WTC11 (cell line): ENCODE data around the gene TLK1.

Experiments
- CBFB ChIP-seq: sonication (generic); formaldehyde crosslinking; IDR thresholded peaks from 2 replicates; pipeline ENCODE4 v1.8.1; 2022; ENCODE audit warnings: mild to moderate bottlenecking, low read depth, missing genetic modification reagents
- ETV6 ChIP-seq: sonication (generic); formaldehyde crosslinking; IDR thresholded peaks from 2 replicates; pipeline ENCODE4 v1.8.1; 2022; ENCODE audit warnings: mild to moderate bottlenecking, missing genetic modification reagents
- KAT7 ChIP-seq: sonication (generic); formaldehyde crosslinking; IDR thresholded peaks from 2 replicates; pipeline ENCODE4 v1.8.1; 2023; ENCODE audit warnings: missing genetic modification reagents, mild to moderate bottlenecking, borderline replicate concordance
- NFATC4 ChIP-seq: fragments of 250-450 bp; sonication (Bioruptor Pico); IDR thresholded peaks from 2 replicates; pipeline ENCODE4 v1.9.0; 2021; ENCODE audit warnings: mild to moderate bottlenecking
- RELA ChIP-seq: sonication (generic); formaldehyde crosslinking; IDR thresholded peaks from 2 replicates; pipeline ENCODE4 v1.8.1; 2022; ENCODE audit warnings: missing genetic modification reagents, mild to moderate bottlenecking, borderline replicate concordance
- TP53 ChIP-seq: sonication (generic); formaldehyde crosslinking; IDR thresholded peaks from 2 replicates; pipeline ENCODE4 v1.8.1; 2023; ENCODE audit warnings: mild to moderate bottlenecking, missing genetic modification reagents
- TF ChIP-seq, protein P1 (sequence below): fragments of 200-600 bp; IDR thresholded peaks from 2 replicates; pipeline ENCODE4 v1.8.0; 2022; ENCODE audit warnings: antibody characterized with exemption
- TF ChIP-seq, protein P2 (sequence below): sonication (generic); formaldehyde crosslinking; conservative IDR thresholded peaks from 2 replicates; pipeline ENCODE4 v1.8.1; 2023; ENCODE audit warnings: mild to moderate bottlenecking, low read depth, missing genetic modification reagents, moderate library complexity
- TF ChIP-seq, protein P3 (sequence below): sonication (generic); formaldehyde crosslinking; IDR thresholded peaks from 2 replicates; pipeline ENCODE4 v1.8.0; 2022; ENCODE audit warnings: mild to moderate bottlenecking, missing genetic modification reagents

DNA sequence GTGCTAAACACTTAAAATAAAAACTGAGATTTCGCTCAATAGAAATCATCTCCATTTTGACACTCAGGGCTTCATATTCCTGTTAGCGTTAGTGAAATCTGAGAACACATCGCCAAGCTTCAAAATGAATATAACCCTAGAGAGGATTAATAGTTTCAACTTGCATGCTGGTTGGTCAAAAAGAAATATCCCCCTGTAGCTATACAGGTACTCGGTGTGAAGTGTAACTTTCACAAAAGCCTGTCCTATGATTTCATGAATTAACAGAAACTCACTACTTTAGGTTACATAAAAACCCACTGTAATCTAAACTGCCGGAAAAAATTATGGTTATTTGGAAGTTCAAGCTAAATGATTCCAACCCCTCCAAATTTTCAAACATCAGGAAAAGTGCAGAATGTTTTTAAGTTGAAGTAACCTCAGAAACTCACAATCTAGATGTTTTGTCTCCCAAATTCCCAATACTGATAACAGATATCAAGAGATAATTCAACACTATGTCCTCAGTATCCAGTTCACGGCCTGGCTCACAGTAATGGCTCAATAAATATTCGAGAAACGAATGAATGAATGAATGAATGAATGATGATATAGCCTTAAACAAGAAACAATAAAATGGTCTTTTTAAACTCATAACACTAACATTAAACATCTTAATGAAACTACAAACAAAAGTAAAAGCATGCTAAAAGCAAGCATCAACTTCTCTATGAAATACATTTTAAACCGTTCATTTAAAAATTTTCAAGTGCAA lies 2.5 kb downstream of the TLK1 start:
- no peak for TF ChIP-seq CBFB (CRISPR knock-in tag)
- TF ChIP-seq, protein P1, sequence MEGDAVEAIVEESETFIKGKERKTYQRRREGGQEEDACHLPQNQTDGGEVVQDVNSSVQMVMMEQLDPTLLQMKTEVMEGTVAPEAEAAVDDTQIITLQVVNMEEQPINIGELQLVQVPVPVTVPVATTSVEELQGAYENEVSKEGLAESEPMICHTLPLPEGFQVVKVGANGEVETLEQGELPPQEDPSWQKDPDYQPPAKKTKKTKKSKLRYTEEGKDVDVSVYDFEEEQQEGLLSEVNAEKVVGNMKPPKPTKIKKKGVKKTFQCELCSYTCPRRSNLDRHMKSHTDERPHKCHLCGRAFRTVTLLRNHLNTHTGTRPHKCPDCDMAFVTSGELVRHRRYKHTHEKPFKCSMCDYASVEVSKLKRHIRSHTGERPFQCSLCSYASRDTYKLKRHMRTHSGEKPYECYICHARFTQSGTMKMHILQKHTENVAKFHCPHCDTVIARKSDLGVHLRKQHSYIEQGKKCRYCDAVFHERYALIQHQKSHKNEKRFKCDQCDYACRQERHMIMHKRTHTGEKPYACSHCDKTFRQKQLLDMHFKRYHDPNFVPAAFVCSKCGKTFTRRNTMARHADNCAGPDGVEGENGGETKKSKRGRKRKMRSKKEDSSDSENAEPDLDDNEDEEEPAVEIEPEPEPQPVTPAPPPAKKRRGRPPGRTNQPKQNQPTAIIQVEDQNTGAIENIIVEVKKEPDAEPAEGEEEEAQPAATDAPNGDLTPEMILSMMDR: no peak
- TF ChIP-seq RELA (CRISPR knock-in tag): no peak
- TF ChIP-seq NFATC4 (CRISPR knock-in tag): no peak
- TF ChIP-seq, protein P2, sequence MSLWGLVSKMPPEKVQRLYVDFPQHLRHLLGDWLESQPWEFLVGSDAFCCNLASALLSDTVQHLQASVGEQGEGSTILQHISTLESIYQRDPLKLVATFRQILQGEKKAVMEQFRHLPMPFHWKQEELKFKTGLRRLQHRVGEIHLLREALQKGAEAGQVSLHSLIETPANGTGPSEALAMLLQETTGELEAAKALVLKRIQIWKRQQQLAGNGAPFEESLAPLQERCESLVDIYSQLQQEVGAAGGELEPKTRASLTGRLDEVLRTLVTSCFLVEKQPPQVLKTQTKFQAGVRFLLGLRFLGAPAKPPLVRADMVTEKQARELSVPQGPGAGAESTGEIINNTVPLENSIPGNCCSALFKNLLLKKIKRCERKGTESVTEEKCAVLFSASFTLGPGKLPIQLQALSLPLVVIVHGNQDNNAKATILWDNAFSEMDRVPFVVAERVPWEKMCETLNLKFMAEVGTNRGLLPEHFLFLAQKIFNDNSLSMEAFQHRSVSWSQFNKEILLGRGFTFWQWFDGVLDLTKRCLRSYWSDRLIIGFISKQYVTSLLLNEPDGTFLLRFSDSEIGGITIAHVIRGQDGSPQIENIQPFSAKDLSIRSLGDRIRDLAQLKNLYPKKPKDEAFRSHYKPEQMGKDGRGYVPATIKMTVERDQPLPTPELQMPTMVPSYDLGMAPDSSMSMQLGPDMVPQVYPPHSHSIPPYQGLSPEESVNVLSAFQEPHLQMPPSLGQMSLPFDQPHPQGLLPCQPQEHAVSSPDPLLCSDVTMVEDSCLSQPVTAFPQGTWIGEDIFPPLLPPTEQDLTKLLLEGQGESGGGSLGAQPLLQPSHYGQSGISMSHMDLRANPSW: no peak
- TF ChIP-seq, protein P3, sequence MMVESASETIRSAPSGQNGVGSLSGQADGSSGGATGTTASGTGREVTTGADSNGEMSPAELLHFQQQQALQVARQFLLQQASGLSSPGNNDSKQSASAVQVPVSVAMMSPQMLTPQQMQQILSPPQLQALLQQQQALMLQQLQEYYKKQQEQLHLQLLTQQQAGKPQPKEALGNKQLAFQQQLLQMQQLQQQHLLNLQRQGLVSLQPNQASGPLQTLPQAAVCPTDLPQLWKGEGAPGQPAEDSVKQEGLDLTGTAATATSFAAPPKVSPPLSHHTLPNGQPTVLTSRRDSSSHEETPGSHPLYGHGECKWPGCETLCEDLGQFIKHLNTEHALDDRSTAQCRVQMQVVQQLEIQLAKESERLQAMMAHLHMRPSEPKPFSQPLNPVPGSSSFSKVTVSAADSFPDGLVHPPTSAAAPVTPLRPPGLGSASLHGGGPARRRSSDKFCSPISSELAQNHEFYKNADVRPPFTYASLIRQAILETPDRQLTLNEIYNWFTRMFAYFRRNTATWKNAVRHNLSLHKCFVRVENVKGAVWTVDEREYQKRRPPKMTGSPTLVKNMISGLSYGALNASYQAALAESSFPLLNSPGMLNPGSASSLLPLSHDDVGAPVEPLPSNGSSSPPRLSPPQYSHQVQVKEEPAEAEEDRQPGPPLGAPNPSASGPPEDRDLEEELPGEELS: no peak
- no peak for TF ChIP-seq KAT7 (CRISPR knock-in tag)
- no peak for TF ChIP-seq TP53 (CRISPR knock-in tag)
- TF ChIP-seq ETV6 (CRISPR knock-in tag): no peak
